DMS 273 (cell line): ENCODE results near the gene CNNM3.
"Not testable (repeated sequence)": the region's sequence is repeated elsewhere in the genome, so short reads cannot be mapped to it uniquely, and the experiment has no call there.

Source experiments
- DNase-seq: peaks from one replicate; lab custom pipeline; 2025; ENCODE audit not compliant: unreplicated experiment; lab: John Stamatoyannopoulos, UW

CNNM3 gene

DNA sequence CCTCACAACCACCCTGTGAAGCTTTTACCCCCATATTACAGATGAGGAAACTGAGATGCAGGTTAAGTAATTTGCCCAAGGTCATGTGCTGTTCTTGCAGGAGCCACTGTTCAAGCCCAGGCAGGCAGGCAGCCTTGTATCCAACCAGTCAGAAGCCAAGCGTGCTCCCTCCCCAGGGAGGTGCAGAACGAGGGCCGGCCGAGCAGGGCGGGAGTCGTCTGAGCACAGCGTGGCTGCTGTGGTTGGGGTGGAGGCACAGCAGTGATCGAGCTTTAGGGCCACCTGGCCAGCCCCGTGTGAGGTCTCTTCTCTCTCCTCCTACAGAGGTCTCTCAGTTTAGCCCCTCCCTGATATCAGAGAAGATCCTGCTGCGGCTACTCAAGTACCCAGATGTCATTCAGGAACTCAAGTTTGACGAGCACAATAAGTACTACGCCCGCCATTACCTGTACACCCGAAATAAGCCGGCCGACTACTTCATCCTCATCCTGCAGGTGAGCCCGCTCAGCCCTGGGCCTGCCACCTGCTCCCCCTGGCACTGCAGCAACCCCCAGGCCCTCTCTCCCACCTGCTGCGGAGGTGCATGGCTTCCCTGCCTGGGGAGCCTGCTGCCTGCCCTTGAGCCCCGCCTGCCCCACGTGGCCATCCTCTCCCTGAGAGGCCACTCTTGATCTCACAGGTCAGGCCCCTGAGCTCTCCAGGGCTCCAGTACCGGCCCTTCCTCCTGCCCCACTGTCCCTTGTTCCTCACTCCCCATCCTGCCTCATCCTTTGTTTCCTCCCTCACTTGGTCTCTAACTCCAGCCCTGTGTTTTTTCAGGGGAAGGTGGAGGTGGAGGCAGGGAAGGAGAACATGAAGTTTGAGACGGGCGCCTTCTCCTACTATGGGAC lies 17.1 kb upstream of the CNNM3 start:
- DNase-seq, result no peak

DNA sequence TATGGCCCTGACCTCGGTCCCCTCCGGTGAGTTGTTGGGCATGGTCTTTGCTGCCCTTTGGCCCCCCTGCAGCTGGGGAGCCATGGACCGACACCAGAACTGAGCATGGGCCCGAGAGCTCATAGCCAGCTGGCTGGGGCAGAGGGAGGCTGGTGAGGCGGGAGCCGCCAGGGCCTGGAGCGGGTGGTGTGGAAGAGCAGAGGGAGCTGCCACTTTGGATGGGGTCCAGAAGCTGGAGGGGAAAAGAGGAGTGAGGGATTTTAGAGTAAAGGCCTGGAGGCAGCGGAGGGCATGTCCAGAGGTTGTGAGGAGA lies 16.5 kb upstream of the CNNM3 start:
- peak; percentile 49 for DNase-seq

DNA sequence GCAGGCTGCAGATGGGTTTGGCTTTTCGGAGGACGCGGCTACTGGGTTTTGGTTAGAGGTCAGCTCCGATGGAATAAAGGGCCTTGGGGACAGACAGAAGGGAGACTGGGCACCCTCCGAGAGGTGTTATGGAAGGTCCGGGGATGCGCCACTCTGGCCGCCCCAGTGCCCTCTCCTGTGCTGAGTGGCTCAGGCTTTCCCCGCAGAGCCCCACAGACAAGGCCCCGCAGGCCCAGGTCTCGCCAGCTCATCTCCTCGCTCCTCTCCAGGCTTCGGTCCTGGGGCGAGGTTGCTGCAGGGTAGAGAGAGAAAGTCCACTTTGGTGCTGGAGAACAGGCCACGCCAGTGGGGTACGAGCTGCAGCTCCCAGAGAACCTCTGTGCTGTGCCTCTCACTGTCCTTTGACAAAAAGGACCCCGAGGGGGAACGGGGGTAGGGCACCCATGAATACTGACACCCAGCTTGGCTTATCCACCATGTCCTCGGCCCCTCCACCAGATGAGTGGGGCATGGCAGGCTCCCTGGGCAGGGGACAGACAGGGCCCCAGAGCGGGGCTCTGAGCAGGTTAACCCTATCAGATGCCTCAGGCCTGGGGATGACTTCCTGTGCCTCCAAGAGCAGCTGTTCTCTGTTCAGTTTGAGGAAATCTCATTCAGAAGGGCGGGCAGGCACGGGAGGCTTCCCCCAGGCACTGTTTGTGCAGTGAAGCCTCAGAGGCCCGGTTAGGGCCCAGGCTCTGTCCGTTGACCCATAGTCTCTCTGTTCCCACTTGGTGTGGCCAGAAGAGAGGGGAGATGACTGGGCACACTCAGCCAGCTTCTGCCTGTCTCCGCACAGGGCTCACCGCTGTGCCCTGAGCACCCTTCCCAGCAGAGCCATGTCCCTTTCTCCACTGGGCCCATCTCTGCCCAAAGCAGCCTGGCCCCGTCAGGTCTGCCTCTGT lies 15.7 kb upstream of the CNNM3 start:
- no peak for DNase-seq

DNA sequence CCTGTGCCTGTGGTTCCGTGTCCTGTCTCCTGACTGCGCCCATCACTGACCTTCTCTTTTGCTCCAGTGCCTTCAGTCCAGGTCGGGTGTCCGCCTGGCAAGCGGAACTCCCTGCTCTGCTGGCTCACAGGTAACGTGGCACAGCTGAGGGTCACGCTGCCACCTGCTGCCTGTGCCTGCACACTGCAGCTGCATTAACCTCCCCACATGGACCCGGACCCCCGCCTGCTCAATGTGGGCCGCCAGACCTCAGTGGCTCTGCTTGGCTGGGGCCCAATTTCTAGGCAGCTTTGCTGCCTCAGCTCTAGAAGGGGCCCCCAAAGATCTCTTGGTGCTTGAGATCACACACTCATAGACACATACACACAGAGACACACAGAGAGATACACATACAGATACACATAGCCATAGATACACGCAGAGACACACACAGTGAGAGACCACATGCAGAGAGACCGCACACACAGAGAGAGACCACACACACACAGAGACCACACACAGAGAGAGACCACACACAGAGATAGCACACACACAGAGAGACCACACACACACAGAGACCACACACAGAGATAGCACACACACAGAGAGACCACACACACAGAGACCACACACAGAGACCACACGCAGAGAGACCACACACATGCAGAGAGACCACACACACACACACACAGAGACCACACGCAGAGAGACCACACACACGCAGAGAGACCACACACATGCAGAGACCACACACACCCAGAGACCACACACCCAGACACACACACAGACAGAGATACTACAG lies 14.9 kb upstream of the CNNM3 start:
- peak; percentile 81 for DNase-seq

DNA sequence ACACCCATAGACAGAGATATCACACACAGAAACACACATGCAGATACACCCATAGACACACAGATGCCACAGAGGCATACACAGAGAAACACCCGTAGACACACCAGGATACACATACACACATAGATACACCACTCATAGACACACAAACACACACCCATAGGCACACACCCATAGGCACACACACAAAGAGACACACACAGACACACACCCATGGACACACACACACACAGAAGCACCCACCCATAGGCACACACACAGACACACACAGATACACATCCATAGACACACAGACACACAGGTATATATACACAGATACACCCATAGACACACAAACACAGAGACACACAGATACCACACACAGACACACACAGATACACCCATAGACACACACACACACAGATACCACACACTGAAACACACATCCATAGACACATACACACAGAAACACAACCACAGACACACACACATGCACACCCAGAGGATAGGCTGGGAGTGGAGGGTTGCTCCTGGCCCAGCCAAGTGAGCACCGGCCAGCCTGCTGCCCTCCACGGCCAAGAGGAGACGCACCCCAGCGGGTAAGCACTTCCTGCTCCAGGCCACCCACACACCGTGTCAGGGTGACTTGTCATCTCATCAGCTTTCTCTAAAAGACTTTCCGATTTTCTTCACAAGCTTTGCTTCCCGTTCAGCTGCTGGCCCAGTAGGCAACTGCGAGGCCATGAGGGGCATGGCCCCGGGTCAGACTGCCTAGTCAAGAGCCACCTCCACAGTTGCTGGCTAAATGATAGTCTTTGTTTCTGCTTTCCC lies 14.1 kb upstream of the CNNM3 start:
- DNase-seq, result no peak

DNA sequence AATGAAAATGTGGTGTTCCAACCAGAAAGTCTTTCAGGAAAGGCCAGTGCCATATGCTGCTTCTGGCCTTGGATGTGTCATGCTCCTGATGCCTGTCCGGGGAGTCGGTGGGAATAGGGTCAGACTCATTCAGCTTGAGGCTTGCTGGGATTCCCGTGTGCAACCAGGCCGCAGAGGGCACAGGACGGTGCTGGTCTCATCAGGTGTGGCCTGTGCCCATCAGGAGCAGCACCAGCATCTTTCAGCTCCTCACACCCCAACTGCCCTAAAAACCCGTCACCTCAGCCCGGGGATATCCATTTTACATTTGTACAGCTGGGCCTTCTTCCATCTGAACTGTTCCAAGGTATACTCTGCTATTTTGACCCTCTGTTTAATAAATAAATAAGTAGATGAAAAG lies 13.3 kb upstream of the CNNM3 start:
- no peak for DNase-seq

DNA sequence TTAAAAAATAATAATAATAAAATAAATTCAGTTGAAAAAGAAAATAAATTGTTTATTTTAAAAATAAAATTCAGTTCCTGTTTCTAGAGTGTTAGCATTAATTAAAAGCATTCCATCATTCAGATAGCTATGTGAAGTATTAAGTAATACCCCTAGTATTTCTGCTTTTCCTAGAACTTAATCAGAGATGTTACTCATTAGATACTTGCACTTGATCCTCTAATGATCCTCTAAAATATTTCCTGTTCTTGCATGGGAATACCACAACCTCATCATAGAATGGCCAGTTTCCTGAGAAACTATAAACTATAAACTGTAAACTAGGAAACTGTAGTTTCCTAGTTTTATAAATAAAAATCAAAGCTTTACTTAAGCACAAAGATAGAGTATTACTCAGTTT lies 11.1 kb upstream of the CNNM3 start:
- DNase-seq, result no peak

DNA sequence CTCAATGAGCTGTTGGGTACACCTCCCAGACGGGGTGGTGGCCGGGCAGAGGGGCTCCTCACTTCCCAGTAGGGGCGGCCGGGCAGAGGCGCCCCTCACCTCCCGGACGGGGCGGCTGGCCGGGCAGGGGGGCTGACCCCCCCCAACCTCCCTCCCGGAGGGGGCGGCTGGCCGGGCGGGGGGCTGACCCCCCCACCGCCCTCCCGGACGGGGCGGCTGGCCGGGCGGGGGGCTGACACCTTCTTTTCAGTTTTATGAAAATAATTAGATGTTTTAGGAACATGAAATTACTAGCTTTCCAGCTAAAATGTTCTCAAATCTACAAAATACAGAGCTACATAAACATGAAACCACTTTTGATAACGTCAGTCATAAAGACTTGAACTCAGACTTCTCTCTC lies 10.1 kb upstream of the CNNM3 start:
- DNase-seq, result not testable (repeated sequence)

DNA sequence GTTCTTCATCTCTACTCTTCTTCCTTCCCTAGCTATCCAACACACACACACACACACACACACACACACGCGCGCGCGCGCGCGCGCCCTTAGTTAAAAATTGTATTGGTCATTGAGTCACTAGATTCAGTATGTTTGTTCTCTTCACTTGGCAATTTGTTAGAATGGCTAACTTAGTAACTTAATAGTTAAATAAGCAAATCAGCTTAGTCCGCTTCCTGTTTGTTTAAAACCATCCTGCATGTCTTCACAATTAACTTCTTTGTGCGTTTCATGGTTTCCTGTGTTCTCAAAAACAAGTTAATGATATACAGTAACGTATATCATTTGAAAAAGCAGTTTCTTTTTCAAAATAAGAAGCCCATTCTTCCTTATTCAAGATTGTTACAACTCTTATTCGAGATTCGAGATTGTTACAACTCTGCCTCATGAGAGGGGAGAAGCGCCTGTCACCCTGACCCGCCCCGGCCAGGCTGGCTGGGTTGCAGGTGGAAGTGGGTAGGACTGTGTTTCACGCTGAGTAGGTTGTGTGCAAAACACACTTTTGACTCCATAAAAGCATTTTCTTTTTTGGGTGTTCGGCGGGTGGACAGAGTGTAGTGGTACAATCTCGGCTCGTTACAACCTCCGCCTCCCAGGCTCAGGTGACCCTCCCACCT lies 9.5 kb upstream of the CNNM3 start:
- no peak for DNase-seq

DNA sequence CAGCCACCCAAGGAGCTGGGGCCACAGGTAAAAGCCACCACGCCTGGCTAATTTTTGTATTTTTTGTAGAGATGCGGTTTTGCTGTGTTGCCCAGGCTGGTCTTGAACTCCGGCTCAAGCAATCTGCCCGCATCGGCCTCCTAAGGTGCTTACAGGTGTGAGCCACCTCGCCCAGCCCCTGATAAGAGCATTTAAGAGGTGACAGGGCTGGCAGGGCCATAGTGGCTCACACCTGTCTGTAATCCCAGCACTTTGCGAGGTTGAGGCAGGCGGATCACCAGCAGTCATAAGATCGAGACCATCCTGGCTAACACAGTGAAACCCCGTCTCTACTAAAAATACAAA lies 9.0 kb upstream of the CNNM3 start:
- DNase-seq, result no peak

DNA sequence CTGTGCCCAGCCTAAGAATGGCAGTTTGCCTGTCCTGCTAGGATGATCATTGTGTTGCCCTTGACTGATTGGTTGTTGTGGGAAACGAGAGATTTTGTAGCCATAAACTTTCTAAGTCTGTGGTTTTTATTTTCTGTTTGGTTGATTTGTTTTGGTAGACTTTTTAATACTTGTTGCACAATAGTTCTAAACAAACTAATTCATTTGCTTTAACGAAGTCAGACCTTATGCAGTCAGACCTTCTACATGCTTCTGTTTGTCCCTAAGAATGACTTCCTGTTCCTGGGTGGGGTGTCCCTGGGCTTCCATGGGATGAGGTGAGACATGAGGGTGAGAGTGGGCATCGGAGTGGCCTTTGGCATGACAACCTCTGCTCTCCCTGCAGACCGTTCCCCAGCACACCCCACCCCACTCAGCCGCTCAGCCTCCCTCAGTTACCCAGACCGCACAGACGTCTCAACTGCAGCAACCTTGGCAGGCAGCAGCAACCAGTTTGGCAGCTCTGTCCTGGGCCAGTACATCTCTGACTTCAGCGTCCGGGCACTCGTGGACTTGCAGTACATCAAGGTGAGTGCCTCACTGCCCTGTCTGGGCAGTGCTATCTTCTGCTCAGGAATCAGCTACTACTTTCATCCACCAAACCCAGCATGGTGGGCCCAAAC lies 7.8 kb upstream of the CNNM3 start:
- no peak for DNase-seq

DNA sequence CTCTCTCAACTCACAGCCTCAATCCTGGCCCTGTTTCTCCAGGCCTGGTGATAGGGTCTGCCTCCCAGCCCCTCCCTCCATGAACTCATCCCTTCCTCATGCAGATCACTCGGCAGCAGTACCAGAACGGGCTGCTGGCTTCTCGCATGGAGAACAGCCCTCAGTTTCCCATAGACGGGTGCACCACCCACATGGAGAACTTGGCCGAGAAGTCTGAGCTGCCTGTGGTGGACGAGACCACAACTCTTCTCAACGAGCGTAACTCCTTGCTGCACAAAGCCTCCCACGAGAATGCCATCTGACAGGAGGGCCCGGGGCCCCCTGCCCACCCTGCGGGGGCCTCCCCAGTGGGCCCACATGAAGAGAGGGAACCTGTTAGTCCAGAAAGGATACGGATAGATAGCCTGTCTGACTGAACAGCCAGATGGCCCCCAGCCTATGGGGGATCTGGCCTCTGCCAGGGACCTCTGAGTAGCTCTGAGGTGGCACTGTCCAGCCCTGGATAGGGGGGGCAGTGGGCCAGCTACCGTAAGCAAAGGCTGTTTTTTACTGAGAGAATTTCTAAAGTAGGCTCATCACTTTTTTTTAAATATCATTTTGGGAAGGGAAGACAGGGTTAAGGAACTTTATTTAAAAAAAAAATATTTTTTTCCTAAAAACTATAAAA lies 6.7 kb upstream of the CNNM3 start:
- no peak for DNase-seq

DNA sequence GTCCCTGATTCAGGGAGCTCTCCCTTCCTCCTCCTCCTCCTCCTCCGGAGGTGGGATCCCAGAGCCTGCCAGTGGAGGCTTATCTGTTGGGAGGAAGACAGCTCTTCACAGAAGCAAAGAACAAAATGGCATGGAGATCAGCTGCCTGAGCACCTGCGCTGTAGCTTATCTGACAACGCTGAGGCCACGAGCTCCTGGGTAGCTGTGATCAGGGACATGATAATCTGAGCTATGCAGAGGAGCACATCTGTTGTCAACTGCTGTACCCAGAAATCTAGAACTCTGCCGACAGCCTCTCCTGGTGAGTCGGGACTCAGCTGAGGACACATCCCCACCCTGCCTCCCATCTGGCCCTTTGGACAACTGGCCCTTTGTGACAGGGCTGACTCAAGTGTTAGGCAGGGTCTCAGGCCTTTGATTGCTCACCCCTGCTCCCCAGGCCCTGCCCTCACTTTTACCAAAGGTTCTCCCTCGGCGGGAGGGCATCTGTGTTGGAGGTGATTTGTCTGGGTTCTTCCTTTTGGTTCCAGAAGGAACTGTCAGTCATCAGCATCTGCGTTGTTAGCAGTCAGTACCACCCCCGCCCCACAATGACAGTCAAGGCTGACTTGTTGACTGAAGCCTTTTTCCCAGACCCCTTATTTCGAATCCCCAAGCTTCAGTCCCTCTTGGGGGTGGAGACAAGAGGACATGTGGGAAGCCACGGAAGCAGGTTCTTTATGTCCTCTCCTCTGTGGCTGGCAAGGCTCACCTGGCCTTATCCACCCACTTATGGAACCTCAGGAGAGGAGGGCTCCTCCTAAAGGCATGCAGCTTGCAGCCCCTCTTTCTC lies 5.9 kb upstream of the CNNM3 start:
- DNase-seq, result no peak

DNA sequence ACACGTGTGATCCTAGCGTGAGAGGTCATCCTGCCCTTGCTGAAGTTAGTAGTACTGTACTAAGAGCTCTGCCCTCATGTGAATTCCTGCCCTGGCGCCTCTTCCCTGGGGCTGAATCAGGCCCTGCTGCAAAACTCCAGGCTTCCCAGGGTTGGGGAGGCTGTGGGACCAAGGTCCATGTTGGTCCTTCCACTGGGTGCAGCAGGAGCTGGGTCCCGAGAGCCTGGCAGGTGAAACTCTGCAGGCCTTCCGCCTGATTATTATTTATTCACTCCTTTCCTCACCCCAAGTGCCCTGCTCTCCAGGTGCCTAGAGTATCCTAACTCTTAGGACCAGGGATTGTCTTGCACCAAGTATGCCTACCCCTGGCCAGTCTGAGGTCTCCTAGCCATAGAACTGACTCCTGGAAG lies 5.3 kb upstream of the CNNM3 start:
- DNase-seq, result no peak

DNA sequence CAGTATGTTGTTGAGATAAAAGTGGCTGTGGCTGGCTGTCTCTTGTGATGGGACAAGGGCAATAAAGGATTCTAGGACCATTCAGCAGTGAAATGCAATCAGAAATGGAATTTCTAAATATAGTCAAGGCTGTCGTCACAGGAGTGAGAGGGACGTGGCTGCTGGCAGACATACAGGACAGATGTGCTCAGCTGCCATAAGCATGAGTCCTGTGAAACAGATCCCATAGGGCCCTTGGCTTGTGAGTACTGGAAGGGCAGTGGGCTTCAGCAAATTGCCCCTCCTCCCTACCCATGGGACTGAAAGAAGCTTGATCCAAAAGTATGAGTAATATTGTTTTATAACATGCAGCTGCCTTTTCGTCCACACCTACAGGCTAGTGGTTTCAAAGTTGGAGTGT lies 4.2 kb upstream of the CNNM3 start:
- no peak for DNase-seq

DNA sequence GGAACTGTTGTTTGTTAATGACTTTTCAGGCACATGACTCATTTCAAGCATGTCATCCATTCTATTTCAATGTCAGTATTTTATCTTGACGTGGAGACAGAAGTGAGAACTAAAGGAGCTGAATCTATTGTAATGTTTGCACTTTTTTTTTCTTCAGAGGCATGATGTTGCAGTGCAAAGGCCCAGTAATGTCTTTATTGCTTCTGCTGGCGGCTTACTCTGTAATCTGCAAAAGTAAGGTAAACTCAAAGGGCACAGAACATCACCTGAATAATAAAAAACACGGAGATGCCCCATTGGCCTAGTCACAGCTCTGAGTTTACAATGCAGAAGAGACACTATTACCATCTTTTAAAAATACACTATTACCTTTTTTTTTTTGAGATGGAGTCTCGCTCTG lies 2.4 kb upstream of the CNNM3 start:
- DNase-seq, result no peak

DNA sequence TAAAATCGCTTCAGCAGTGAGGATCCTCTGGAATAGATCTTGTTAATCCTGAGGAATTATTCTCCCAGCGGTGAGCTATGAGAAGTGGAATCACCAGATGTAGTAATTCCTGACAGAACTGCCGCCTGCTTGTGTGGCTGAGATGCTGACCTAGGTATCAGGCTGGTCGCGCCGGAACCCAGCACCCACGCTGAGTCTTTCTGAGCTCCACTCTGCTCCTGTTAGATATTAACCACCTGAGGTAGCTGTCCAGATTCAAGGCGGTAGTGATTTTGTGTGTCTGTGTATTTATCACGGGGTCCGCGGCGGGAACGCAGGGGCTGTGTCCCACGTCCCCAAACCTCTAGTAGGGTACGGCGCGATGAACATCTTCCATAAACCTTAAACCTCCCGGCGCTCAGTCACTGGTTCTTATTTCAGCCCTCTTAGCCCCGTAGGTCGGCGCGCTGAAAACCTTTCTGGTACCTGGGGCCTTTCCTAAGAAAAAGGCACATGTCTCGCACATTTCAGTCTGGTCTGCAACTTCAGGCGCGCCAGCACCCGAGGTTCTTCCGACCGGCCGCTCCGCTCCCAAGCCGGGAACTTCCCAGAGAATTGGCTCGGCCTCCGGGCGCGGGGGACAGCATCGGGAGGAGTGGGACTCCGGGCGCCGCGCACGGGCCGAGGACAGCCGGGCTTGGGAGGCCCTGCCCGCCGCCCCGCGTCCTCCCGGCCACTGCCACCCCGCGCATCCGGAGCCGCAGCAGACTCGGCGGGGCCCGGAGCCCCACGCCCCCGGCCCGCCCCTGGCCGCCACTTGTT lies 542 bp upstream of the CNNM3 start:
- peak; percentile 67 for DNase-seq
